SK-N-SH treated with all-trans-retinoic acid at 6 μM for 48 hours (cell line): Measurements from ENCODE around the gene SYNPO.

Experiments used
- ATAC-seq: fragments of 200-7000 bp; cut with Tn5 transposase; 3 replicates; pipeline ENCODE4 v1.9.1; 2020; ENCODE audit warnings: mild to moderate bottlenecking, moderate library complexity
- BACH2 ChIP-seq: fragments of 250-450 bp; sonication (Bioruptor Pico); IDR thresholded peaks from 2 replicates; pipeline ENCODE4 v1.9.0; 2021; ENCODE audit warnings: mild to moderate bottlenecking, borderline replicate concordance
- CSRNP3 ChIP-seq: fragments of 250-450 bp; sonication (Bioruptor Pico); IDR thresholded peaks from 2 replicates; pipeline ENCODE4 v1.5.1; 2021; ENCODE audit warnings: mild to moderate bottlenecking, moderate library complexity
- GLIS3 ChIP-seq: fragments of 250-450 bp; sonication (Bioruptor Pico); IDR thresholded peaks from 2 replicates; pipeline ENCODE4 v1.5.0; 2020; ENCODE audit warnings: mild to moderate bottlenecking, moderate library complexity
- ISL1 ChIP-seq: fragments of 250-450 bp; sonication (Bioruptor Pico); IDR thresholded peaks from 2 replicates; pipeline ENCODE4 v2.1.2; 2022; ENCODE audit warnings: mild to moderate bottlenecking, moderate library complexity
- OSR1 ChIP-seq: fragments of 250-450 bp; sonication (Bioruptor Pico); IDR thresholded peaks from 2 replicates; pipeline ENCODE4 v1.8.0; 2022; ENCODE audit warnings: moderate library complexity, mild to moderate bottlenecking, inconsistent platforms
- PATZ1 ChIP-seq: fragments of 250-450 bp; sonication (Bioruptor Pico); IDR thresholded peaks from 2 replicates; pipeline ENCODE4 v1.8.0; 2020; ENCODE audit warnings: mild to moderate bottlenecking, moderate library complexity, borderline replicate concordance
- POU6F1 ChIP-seq: fragments of 250-450 bp; sonication (Bioruptor Pico); IDR thresholded peaks from 2 replicates; pipeline ENCODE4 v1.8.0; 2021; ENCODE audit warnings: low read depth, mild to moderate bottlenecking, moderate library complexity, borderline replicate concordance
- PPARA ChIP-seq: fragments of 250-450 bp; sonication (Bioruptor Pico); IDR thresholded peaks from 2 replicates; pipeline ENCODE4 v1.5.0; 2020; ENCODE audit warnings: mild to moderate bottlenecking, borderline replicate concordance
- RARB ChIP-seq: fragments of 250-450 bp; sonication (Bioruptor Pico); IDR thresholded peaks from 2 replicates; pipeline ENCODE4 v1.8.0; 2021; ENCODE audit warnings: mild to moderate bottlenecking, moderate library complexity
- SNAI2 ChIP-seq: fragments of 250-450 bp; sonication (Bioruptor Pico); IDR thresholded peaks from 2 replicates; pipeline ENCODE4 v1.5.0; 2020; ENCODE audit warnings: mild to moderate bottlenecking, moderate library complexity
- TCF4 ChIP-seq: fragments of 250-450 bp; sonication (Bioruptor Pico); IDR thresholded peaks from 2 replicates; pipeline ENCODE4 v1.8.0; 2021; ENCODE audit warnings: mild to moderate bottlenecking, moderate library complexity, borderline replicate concordance
- TOX ChIP-seq: fragments of 250-450 bp; sonication (Bioruptor Pico); IDR thresholded peaks from 2 replicates; pipeline ENCODE4 v1.8.0; 2021; ENCODE audit warnings: mild to moderate bottlenecking, moderate library complexity, borderline replicate concordance
- TSHZ2 ChIP-seq: fragments of 250-450 bp; sonication (Bioruptor Pico); IDR thresholded peaks from 2 replicates; pipeline ENCODE4 v1.5.0; 2020; ENCODE audit warnings: mild to moderate bottlenecking, moderate library complexity
- ZC3H10 ChIP-seq: fragments of 250-450 bp; sonication (Bioruptor Pico); IDR thresholded peaks from 2 replicates; pipeline ENCODE4 v1.5.1; 2021; ENCODE audit warnings: mild to moderate bottlenecking, moderate library complexity
- ZFP3 ChIP-seq: fragments of 250-450 bp; sonication (Bioruptor Pico); IDR thresholded peaks from 2 replicates; pipeline ENCODE4 v1.5.0; 2020; ENCODE audit warnings: mild to moderate bottlenecking, moderate library complexity
- ZFP30 ChIP-seq: fragments of 450-650 bp; formaldehyde crosslinking; IDR thresholded peaks from 2 replicates; pipeline ENCODE4 v1.5.0; 2022; ENCODE audit warnings: mild to moderate bottlenecking, moderate library complexity
- ZNF565 ChIP-seq: fragments of 450-650 bp; formaldehyde crosslinking; conservative IDR thresholded peaks from 2 replicates; pipeline ENCODE4 v1.5.0; 2020; ENCODE audit warnings: low read depth, mild to moderate bottlenecking, moderate library complexity
- ZNF70 ChIP-seq: fragments of 450-650 bp; formaldehyde crosslinking; IDR thresholded peaks from 2 replicates; pipeline ENCODE4 v1.5.0; 2020; ENCODE audit warnings: mild to moderate bottlenecking, moderate library complexity
- ZNF8 ChIP-seq: fragments of 450-650 bp; formaldehyde crosslinking; IDR thresholded peaks from 2 replicates; pipeline ENCODE4 v1.5.0; 2020; ENCODE audit warnings: mild to moderate bottlenecking, moderate library complexity

The SYNPO gene

GRCh38 chr5:150625831-150626746, 14.4 kb upstream of the SYNPO start:
- ATAC-seq, result no peak

GRCh38 chr5:150626853-150627276, 13.6 kb upstream of the SYNPO start:
- ATAC-seq, result peak; percentile 25
- TF ChIP-seq CSRNP3, result no peak
- no peak for TF ChIP-seq GLIS3
- TF ChIP-seq SNAI2 (CRISPR knock-in tag), result no peak
- no peak for TF ChIP-seq TSHZ2 (CRISPR knock-in tag)
- no peak for TF ChIP-seq TOX
- no peak for TF ChIP-seq ZFP3
- TF ChIP-seq TCF4 (CRISPR knock-in tag), result no peak
- TF ChIP-seq BACH2, result no peak
- TF ChIP-seq ZNF565 (CRISPR knock-in tag), result no peak
- no peak for TF ChIP-seq ZC3H10 (CRISPR knock-in tag)
- TF ChIP-seq ZNF8 (CRISPR knock-in tag), result no peak
- TF ChIP-seq ZFP30 (CRISPR knock-in tag), result no peak
- TF ChIP-seq ZNF70 (CRISPR knock-in tag), result no peak
- TF ChIP-seq ISL1 (CRISPR knock-in tag), result no peak
- no peak for TF ChIP-seq PPARA (CRISPR knock-in tag)
- no peak for TF ChIP-seq RARB (CRISPR knock-in tag)
- no peak for TF ChIP-seq OSR1 (CRISPR knock-in tag)
- TF ChIP-seq, all 23 proteins: peak for 0

More at GRCh38 chr5:150625831-150626746, 14.4 kb upstream of the SYNPO start:
- TF ChIP-seq RARB (CRISPR knock-in tag) (no peak), ZFP30 (CRISPR knock-in tag) (no peak), POU6F1 (CRISPR knock-in tag) (no peak), PATZ1 (CRISPR knock-in tag) (no peak), BACH2 (no peak)
- TF ChIP-seq, all 23 proteins: peak for 0

- TF ChIP-seq RARB (CRISPR knock-in tag), result no peak
- ATAC-seq, result peak; percentile 15; the same call in 2 of the 3 replicates
These were observed 12.5 kb upstream of the SYNPO start for GRCh38 chr5:150627731-150628545.
